ENCODE data around the gene RFX2.
A peak's percentile ranks its signal among the peaks of the same experiment; 100 is the strongest.

The RFX2 gene

DNA sequence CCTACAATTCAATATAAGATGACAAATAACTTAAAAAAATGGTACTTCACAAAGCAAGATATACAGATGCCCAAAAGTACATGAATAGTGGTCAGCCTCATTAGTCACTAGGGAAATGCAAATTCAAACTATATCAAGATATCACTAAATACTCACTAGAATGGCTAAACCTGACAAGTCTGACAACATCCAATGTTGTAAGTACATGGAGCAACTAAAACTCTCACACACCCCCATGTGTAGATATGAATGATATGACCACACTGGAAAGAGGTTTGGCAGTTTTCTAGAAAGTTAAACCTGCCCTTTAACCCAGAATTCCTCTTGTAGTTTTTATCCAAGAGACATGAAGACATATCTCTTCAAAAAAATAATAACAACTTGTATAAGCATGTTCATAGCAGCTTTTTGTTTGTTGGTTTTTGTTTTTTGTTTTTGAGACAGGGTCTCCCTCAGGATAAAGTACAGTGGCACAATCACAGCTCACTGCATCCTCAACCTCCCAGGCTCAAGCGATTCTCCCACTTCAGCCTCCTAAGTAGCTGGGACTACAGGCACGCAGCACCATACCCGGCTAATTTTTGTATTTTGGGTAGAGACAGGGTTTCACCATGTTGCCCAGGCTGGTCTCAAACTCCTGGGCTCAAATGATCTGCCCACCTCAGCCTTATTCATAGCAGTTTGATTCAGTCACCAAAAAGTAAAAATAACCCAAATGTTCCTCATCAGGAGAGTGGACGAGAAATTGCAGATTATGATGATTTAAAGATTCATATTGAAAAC, 55.1 kb downstream of the RFX2 start:
- Histone ChIP-seq H3K27ac (no peak overlapping the region), H2AFZ (ENCODE audit: low read depth) (no peak overlapping the region)

DNA sequence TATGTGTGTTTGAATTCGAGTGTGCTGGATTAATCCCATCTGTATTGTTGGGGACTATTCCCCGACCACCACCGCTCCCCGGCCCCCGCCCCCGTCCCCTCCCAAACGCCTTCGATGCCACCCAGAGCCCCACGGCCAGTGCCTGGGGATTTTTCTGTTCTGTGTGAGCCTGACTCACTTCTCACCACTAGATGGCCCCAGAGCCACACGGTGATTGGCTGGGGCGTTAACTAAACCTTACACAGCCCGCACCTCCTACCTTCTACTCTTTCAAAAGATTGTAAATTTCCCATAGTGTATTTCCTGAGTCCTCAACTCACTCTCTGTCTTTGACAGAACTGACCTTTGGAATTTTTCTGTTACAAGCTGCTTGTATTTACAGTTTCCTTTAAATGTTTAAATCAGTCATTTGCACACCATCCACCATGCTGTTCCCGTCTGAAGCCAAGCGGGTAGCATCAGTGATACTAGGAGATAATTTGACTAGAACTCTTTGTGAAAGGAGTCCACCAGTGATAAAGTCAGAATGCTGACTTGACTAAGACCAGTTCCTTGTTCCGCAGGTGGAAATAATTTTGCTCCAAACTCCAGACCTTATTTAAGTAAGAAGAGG, 61.4 kb downstream of the RFX2 start:
- H3K27ac ChIP-seq: no peak overlapping the region
- peak overlapping the region; percentile 58; the same call in 1 of the 2 replicates for H2AFZ ChIP-seq (ENCODE audit: low read depth)
- H3K79me2 ChIP-seq (ENCODE audit: insufficient read depth, low read depth): no peaks in the 10 kb centered on the region
- no peaks in the 10 kb centered on the region for H4K20me1 ChIP-seq (ENCODE audit: insufficient read depth)
- H3K9ac ChIP-seq: no peak overlapping the region
- H3K36me3 ChIP-seq (ENCODE audit: insufficient read depth): no peaks in the 10 kb centered on the region
- no peaks in the 10 kb centered on the region for H3K27me3 ChIP-seq (ENCODE audit: insufficient read depth, low read depth)
- H3K4me2 ChIP-seq: peak overlapping the region; percentile 18; the same call in 1 of the 2 replicates
- H3K4me3 ChIP-seq (IDR thresholded peaks at IDR 0.05; ENCODE audit: insufficient read depth, low read depth, low read length): no peak overlapping the region
- TF ChIP-seq, protein P1, sequence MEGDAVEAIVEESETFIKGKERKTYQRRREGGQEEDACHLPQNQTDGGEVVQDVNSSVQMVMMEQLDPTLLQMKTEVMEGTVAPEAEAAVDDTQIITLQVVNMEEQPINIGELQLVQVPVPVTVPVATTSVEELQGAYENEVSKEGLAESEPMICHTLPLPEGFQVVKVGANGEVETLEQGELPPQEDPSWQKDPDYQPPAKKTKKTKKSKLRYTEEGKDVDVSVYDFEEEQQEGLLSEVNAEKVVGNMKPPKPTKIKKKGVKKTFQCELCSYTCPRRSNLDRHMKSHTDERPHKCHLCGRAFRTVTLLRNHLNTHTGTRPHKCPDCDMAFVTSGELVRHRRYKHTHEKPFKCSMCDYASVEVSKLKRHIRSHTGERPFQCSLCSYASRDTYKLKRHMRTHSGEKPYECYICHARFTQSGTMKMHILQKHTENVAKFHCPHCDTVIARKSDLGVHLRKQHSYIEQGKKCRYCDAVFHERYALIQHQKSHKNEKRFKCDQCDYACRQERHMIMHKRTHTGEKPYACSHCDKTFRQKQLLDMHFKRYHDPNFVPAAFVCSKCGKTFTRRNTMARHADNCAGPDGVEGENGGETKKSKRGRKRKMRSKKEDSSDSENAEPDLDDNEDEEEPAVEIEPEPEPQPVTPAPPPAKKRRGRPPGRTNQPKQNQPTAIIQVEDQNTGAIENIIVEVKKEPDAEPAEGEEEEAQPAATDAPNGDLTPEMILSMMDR (conservative IDR thresholded peaks at IDR 0.05; ENCODE audit: low read depth, low read length): peak; percentile 86
- peaks cover 8% of the 10 kb centered on the region for H3K4me1 ChIP-seq (ENCODE audit: low read depth, poor library complexity, severe bottlenecking)

More for the DNA sequence above, 55.1 kb downstream of the RFX2 start:
- H3K9ac ChIP-seq: no peak overlapping the region
- H3K4me3 ChIP-seq (IDR thresholded peaks at IDR 0.05; ENCODE audit: insufficient read depth, low read depth, low read length): no peak overlapping the region
- H3K4me2 ChIP-seq: no peak overlapping the region
- no peaks in the 10 kb centered on the region for H3K27me3 ChIP-seq (ENCODE audit: insufficient read depth, low read depth)
- H3K79me2 ChIP-seq (ENCODE audit: insufficient read depth, low read depth): no peaks in the 10 kb centered on the region
- TF ChIP-seq, protein P1 (conservative IDR thresholded peaks at IDR 0.05; ENCODE audit: low read depth, low read length): no peak
- H3K4me1 ChIP-seq (ENCODE audit: low read depth, poor library complexity, severe bottlenecking): no peaks in the 10 kb centered on the region
- H3K36me3 ChIP-seq (ENCODE audit: insufficient read depth): no peaks in the 10 kb centered on the region
- H4K20me1 ChIP-seq (ENCODE audit: insufficient read depth): no peaks in the 10 kb centered on the region

DNA sequence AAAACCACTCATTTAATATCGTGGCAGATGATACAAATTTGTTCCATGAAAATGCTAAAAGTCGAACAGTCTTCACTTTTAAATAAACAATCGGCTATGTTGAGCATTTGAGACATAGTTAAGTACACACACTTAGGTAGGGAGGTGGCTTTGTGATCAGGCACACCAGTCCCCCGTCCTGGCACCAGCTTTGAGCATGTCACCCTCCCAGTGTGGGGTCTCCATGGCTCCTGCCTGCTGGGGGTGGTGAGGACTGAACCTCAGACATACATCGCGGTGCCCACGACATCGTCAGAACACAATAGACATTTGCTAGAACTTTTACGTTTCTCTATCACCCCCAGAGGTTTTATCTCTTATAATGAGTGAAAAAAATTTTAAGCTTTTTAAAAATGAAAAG, 62.0 kb downstream of the RFX2 start:
- Histone ChIP-seq H3K4me1 (ENCODE audit: low read depth, poor library complexity, severe bottlenecking) (peaks cover 8% of the 10 kb centered on the region), H4K20me1 (ENCODE audit: insufficient read depth) (no peaks in the 10 kb centered on the region), H3K27ac (no peak overlapping the region), H3K27me3 (ENCODE audit: insufficient read depth, low read depth) (no peaks in the 10 kb centered on the region), H3K36me3 (ENCODE audit: insufficient read depth) (no peaks in the 10 kb centered on the region), H3K79me2 (ENCODE audit: insufficient read depth, low read depth) (no peaks in the 10 kb centered on the region), H3K4me3 (IDR thresholded peaks at IDR 0.05; ENCODE audit: insufficient read depth, low read depth, low read length) (no peak overlapping the region), H3K4me2 (peak overlapping the region; percentile 18; the same call in 1 of the 2 replicates), H2AFZ (ENCODE audit: low read depth) (no peak overlapping the region), H3K9ac (no peak overlapping the region)
- TF ChIP-seq, protein P1 (conservative IDR thresholded peaks at IDR 0.05; ENCODE audit: low read depth, low read length): no peak

DNA sequence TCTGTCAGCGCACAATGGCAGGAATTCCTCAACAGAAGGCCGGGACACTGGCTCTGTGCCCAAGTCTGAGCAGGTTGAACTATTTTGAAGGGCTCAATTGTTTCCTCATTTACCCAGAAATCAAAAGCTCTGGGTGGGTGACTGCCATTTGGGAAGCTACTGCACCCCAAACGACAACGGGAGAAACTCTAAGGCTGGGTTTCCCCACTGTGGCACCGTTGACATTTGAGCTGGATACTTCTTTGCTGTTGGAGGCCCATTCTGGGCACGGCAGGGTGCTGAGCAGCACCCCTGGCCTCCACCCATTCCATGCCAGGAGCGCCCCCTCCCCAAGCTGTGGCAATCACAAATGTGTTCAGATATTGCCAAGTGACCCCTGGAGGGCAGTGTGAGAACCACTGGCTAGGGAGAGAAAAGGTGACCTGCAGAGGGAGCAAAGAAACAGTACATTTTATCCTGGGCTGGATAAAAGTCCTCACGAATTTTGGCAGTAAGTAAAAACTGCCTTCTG, 62.5 kb downstream of the RFX2 start:
- H3K4me2 ChIP-seq: no peak overlapping the region
- H3K4me1 ChIP-seq (ENCODE audit: low read depth, poor library complexity, severe bottlenecking): peaks cover 8% of the 10 kb centered on the region
- H3K79me2 ChIP-seq (ENCODE audit: insufficient read depth, low read depth): no peaks in the 10 kb centered on the region
- no peak overlapping the region for H3K9ac ChIP-seq
- H3K27me3 ChIP-seq (ENCODE audit: insufficient read depth, low read depth): no peaks in the 10 kb centered on the region
- TF ChIP-seq, protein P1 (conservative IDR thresholded peaks at IDR 0.05; ENCODE audit: low read depth, low read length): peak; percentile 54
- no peak overlapping the region for H2AFZ ChIP-seq (ENCODE audit: low read depth)
- no peak overlapping the region for H3K4me3 ChIP-seq (IDR thresholded peaks at IDR 0.05; ENCODE audit: insufficient read depth, low read depth, low read length)
- no peaks in the 10 kb centered on the region for H3K36me3 ChIP-seq (ENCODE audit: insufficient read depth)
- no peak overlapping the region for H3K27ac ChIP-seq
- H4K20me1 ChIP-seq (ENCODE audit: insufficient read depth): no peaks in the 10 kb centered on the region

Data from KMS-11 (cell line).